Heart left ventricle (tissue), 16 donors: Measurements from ENCODE around the gene CIT. TPM values are rescaled to one million over a fixed set of nuclear protein-coding genes. Genes with fewer than 3 reads are reported as not detected.

Experiments used
- ATAC-seq, 4 donors: fragments of 200-7000 bp; cut with Tn5 transposase; one replicate each; pipeline ENCODE4 v1.9.1; 2020 to 2022; ENCODE audit warnings: moderate library complexity in 4 of 4, mild to moderate bottlenecking in 3 of 4, moderate number of reproducible peaks in 1 of 4
- DNase-seq, 5 donors: peaks; one replicate each; pipeline ENCODE4 v3.0.0-alpha.2; 2020
- H3K27ac ChIP-seq, 12 donors: fragments of 200-600 bp; sonication (generic) in 4 of 12; one replicate each; pipeline versions ENCODE4 v1.5.0 to v1.8.0; 2016 to 2022; ENCODE audit warnings: mild to moderate bottlenecking in 2 of 12
- H3K27me3 ChIP-seq, 9 donors: fragments of 200-600 bp; sonication (generic) in 2 of 9; one replicate each; pipeline versions ENCODE4 v1.5.1 to v1.8.0; 2016 to 2022; ENCODE audit warnings: mild to moderate bottlenecking in 3 of 9
- H3K36me3 ChIP-seq, 9 donors: fragments of 200-600 bp; sonication (generic) in 2 of 9; one replicate each; pipeline versions ENCODE4 v1.5.0 to v1.8.0; 2018 to 2022; ENCODE audit warnings: mild to moderate bottlenecking in 2 of 9
- H3K4me1 ChIP-seq, 12 donors: fragments of 200-600 bp; sonication (generic) in 4 of 12; one replicate each; pipeline versions ENCODE4 v1.5.0 to v1.8.0; 2016 to 2022; ENCODE audit warnings: mild to moderate bottlenecking in 3 of 12
- H3K4me3 ChIP-seq, 12 donors: fragments of 200-600 bp; sonication (generic) in 4 of 12; one replicate each; pipeline versions ENCODE4 v1.5.0 to v1.8.0; 2017 to 2022; ENCODE audit warnings: mild to moderate bottlenecking in 9 of 12, moderate library complexity in 4 of 12
- H3K9me3 ChIP-seq, 12 donors: fragments of 200-600 bp; sonication (generic) in 4 of 12; one replicate each; pipeline versions ENCODE4 v1.5.0 to v1.8.0; 2016 to 2022; ENCODE audit warnings: mild to moderate bottlenecking in 1 of 12
- CTCF ChIP-seq, 12 donors: fragments of 200-600 bp; sonication (generic) in 4 of 12; IDR thresholded peaks; one replicate each; pipeline versions ENCODE4 v1.5.0 to v1.8.0; 2018 to 2022; ENCODE audit warnings: antibody characterized with exemption in 12 of 12, mild to moderate bottlenecking in 5 of 12
- POLR2A ChIP-seq, 2 donors: fragments of 450-650 bp; IDR thresholded peaks; one replicate each; pipeline ENCODE4 v1.6.1; 2017; ENCODE audit warnings: antibody characterized with exemption in 2 of 2, mild to moderate bottlenecking in 2 of 2, moderate library complexity in 2 of 2
- WGBS, 4 donors: extraction: QIAGEN DNeasy Blood & Tissue Kit in 2 of 4; methylation state at CpG; one replicate each; pipeline versions ENCODE4 v1.1.5 to v1.1.7; 2013 to 2018; 5-methylcytosine and 5-hydroxymethylcytosine counted together
- intact Hi-C, 10 donors: fragments of 100-400 bp; cut with DNase I; formaldehyde crosslinking; loops; one replicate each; pipeline versions ENCODE4 v1.11.1 to v1.14.2; 2022
- polyA plus RNA-seq, 2 donors: library from polyadenylated mRNA; stranded (reverse); fragments of 200-250 nt; gene quantifications; one replicate each; pipeline ENCODE4 v1.2.3, GENCODE V29; 2013
- total RNA-seq, 9 donors: library from RNA; depleted of rRNA in 2 of 9; stranded (reverse); fragments of >200 nt in 2 of 9; fragmentation: NEBNext Ultra II Directional in 3 of 9; extraction: Animal tissue kit (Norgen Biotek cat#: 25700) in 3 of 9; gene quantifications; one replicate each; pipeline versions ENCODE4 v1.1.0 to v1.2.4, GENCODE V29; 2016 to 2023
- donor health status: ischemic (EF 13 %, LVEDD 7.1; RV severe dilation, severe dysfunction).
- donor health status: healthy with polysubstance abuse.
- donor health status: DM: no; HTN: yes; CAD: no.
- donor health status: DM: no; HTN: no; CAD: no.
- donor health status: ischemic (EF 25% LVEDD 6.9; RV normal size, moderate dysfunction).
- donor health status: ischemic (EF 25% LVEDD 5.7; RV mildly dilated, moderate dysfunction).
- donor health status: healthy.
- donor health status: DM: yes; HTN: yes; CAD: no.
- donor health status: ischemic (EF 35%, LVEDD 5.7; RV mildly dilated, moderate dysfunction).
- donor health status: nonischemic (EF 11% LVEDD 7.7; RV severe dilation, severe dysfunction).
- donor health status: DM: yes; HTN: yes; CAD: no.
- donor health status: PGD.
- donor health status: ischemic (EF 29% LVEDD 5.4; RV normal size, mild dysfunction).
- donor health status: nonischemic (EF 23%, LVEDD 6.1; RV moderate dilation, normal function).

CIT gene
- total and polyA plus RNA-seq, 11 donors = 0.26 to 8.1 (median 1.9) TPM

GRCh38 chr12:119775246-119775895 lies 101.7 kb downstream of the CIT start:
- intact Hi-C loops = loop anchor here in 1 of 10 donors (5.0 kb wide), 1 partner anchor 108 kb away; the partner anchor contains the start of gene PRKAB1
- Histone ChIP-seq H3K36me3 (peaks cover 0 to 8% (median 0%) of the 10 kb centered on the region in 9 donors), H3K4me3 (no peak overlapping the region), H3K27ac (no peak overlapping the region), H3K27me3 (no peaks in the 10 kb centered on the region), H3K4me1 (no peaks in the 10 kb centered on the region), H3K9me3 (no peaks in the 10 kb centered on the region)
- TF ChIP-seq POLR2A (IDR thresholded peaks at IDR 0.05) (no peak), CTCF (IDR thresholded peaks at IDR 0.05) (no peak)
- ATAC-seq (no peak), DNase-seq (no peak)
- WGBS, 4 donors = 92 to 95% (median 93%) methylated on average over 7 of the region's 7 CpGs

- no peaks in the 10 kb centered on the region for H3K9me3 ChIP-seq
- H3K4me3 ChIP-seq = no peak overlapping the region
- H3K27ac ChIP-seq = no peak overlapping the region
- peaks cover 0 to 13% (median 0%) of the 10 kb centered on the region in 9 donors for H3K36me3 ChIP-seq
- WGBS, 4 donors = 95 to 98% (median 97%) methylated on average over 4 of the region's 4 CpGs
- DNase-seq (no peak), ATAC-seq (no peak)
- intact Hi-C loops = no loop called here
- no peaks in the 10 kb centered on the region for H3K27me3 ChIP-seq
- no peaks in the 10 kb centered on the region for H3K4me1 ChIP-seq
- TF ChIP-seq CTCF (IDR thresholded peaks at IDR 0.05) (no peak), POLR2A (IDR thresholded peaks at IDR 0.05) (no peak)
Measured at GRCh38 chr12:119772431-119772830, 104.7 kb downstream of the CIT start.

- H3K27me3 ChIP-seq = no peaks in the 10 kb centered on the region
- H3K27ac ChIP-seq = no peak overlapping the region
- intact Hi-C loops = no loop called here
- H3K4me3 ChIP-seq = no peak overlapping the region
- no peak for DNase-seq
- no peak for TF ChIP-seq POLR2A (IDR thresholded peaks at IDR 0.05)
- no peaks in the 10 kb centered on the region for H3K4me1 ChIP-seq
- peaks cover 0 to 13% (median 0%) of the 10 kb centered on the region in 9 donors for H3K36me3 ChIP-seq
- WGBS, 4 donors = 91 to 96% (median 94%) methylated on average over 5 of the region's 5 CpGs
- no peaks in the 10 kb centered on the region for H3K9me3 ChIP-seq
- no peak for ATAC-seq
Measured at GRCh38 chr12:119770146-119770545, 107.0 kb downstream of the CIT start.

- ATAC-seq (no peak), DNase-seq (no peak)
- no peak overlapping the region for H3K27ac ChIP-seq
- no peaks in the 10 kb centered on the region for H3K36me3 ChIP-seq
- H3K27me3 ChIP-seq = no peaks in the 10 kb centered on the region
- H3K4me1 ChIP-seq = no peaks in the 10 kb centered on the region
- WGBS, 4 donors = 92 to 99% (median 96%) methylated on average over 4 of the region's 4 CpGs
- no peak overlapping the region for H3K4me3 ChIP-seq
- intact Hi-C loops = no loop called here
- TF ChIP-seq POLR2A (IDR thresholded peaks at IDR 0.05) (no peak), CTCF (IDR thresholded peaks at IDR 0.05) (no peak)
- peaks cover 0 to 15% (median 0%) of the 10 kb centered on the region in 12 donors for H3K9me3 ChIP-seq
Measured at GRCh38 chr12:119762619-119763018, 114.5 kb downstream of the CIT start.

- no peak for ATAC-seq
- TF ChIP-seq POLR2A (IDR thresholded peaks at IDR 0.05) = no peak
- no peak for TF ChIP-seq CTCF (IDR thresholded peaks at IDR 0.05)
- no peaks in the 10 kb centered on the region for H3K36me3 ChIP-seq
- H3K4me1 ChIP-seq = no peaks in the 10 kb centered on the region
- no peak overlapping the region for H3K27ac ChIP-seq
- intact Hi-C loops = no loop called here
- WGBS, 4 donors = 91 to 94% (median 92%) methylated on average over 4 of the region's 4 CpGs
- no peaks in the 10 kb centered on the region for H3K27me3 ChIP-seq
- no peak overlapping the region for H3K4me3 ChIP-seq
- no peak for DNase-seq
- peaks cover 0 to 2% (median 0%) of the 10 kb centered on the region in 12 donors for H3K9me3 ChIP-seq
Measured at GRCh38 chr12:119758722-119759121, 118.4 kb downstream of the CIT start.
